RKO (cell line): ENCODE measurements around the gene SH2B2.
A peak's percentile ranks its signal among the peaks of the same experiment; 100 is the strongest.
"Not testable (repeated sequence)": the region's sequence is repeated elsewhere in the genome, so short reads cannot be mapped to it uniquely, and the experiment has no call there.

Experiments used
- DNase-seq: peaks from one replicate; pipeline ENCODE4 v3.0.0-alpha.2; 2016; ENCODE audit warnings: low spot score

SH2B2 gene

DNA sequence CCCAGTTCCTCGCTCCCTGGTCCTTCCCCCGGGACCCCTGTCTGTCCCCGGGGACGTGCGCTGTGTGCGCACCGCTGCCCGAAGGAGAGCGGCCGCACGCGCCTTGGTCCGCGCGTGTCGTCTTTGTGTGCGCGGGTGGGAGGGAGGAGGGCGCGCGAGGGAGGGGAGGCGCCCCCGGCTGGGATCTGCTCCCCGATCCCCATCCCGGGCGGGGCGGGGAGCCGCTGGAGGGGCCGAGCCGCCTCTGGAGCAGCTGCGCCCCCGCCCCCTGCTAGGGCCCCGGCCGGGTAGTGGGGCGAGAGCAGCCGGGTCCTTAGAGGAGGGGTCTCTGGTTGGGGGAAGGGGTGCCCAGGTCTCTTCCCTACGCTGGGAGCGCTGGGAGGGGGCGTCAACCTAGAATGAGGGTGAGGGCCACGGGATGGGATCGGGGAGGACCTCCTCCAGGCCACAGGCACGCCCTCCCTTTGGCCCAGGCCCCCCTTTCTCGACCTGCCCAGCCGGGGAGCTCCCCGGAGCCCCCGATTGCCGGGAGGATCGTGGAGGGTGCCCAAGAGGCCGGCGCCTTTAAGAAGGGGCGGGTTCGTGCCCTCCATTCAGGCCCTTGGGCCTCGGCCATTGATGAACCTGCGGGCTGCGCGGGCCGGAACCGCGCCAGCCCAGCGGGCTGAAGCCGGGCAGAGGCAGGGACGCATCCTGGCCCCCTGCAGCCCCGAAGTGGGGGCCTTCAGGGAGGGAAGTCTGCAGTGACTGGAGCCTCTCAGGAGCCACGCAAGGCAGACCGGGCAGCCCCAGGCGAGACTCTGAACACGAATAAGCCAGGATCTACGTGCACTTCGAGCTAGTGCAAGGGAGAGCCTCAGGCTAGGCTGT lies 678 bp downstream of the SH2B2 start:
- peak; percentile 75 for DNase-seq

DNA sequence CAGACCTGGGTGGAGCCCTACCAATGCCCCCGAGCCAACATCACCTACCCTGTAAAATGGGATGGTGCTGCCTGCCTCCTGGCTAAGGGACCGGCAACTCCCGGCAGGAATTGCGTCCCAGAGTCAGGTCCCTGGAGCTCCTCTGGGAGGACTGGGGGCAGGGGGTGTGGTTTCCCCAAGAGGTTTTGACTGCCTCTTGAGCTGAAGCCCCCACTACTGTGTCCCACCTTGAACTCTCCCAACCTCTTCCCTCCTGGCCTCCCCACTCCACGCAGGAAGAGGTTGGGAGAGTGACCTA lies 1.3 kb downstream of the SH2B2 start:
- peak; percentile 52 for DNase-seq

DNA sequence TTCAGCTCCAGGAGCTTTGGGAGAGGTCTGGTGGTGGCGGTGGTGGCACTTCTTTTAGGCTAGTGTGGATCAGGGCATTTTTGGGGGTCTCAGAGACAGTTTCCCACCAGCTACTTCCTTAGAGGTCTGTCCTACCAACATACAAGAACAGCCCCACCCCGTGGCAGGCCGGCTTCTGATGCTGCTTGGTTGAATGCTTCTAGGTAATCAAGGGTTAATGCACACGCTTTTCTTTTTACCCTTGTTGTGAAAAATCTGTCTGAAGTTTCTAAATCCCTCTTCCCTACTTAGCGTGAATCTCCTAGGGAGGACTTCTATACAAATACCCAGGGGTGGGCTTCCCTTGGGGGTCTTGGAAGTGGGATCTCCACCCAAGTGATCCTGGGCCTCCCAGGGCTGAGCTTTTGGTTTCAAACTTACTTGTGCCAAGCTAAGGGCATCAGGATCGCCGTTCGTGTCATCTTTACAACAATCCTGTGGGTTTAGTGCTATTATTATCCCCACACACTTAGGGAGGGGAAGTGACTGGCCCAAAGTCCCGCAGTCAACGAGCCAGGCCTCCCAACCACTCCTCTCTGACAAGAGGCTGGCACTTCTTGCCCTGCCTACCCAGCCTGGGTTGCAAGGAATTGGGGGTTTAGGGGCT lies 1.7 kb downstream of the SH2B2 start:
- peak; percentile 43 for DNase-seq

DNA sequence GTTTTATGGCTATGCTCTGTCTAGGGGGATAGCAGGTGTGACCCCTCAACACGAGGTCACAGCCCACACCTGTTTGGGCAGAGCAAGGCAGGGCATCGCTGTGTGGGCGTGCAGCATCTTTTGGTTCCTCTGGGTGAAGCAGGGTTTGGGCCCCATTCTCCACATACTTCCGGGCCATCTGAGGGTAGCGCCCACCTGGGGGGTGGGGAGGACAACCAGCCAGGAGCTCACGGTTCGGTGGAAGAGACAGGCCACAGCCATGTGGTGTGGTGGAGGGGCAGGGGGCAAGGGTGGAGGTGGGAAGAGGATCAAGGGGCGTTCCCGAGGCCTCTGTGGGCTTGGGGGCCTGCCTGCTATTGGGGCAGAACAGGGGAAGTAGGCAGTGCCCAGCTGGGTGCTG lies 2.4 kb downstream of the SH2B2 start:
- DNase-seq = no peak

DNA sequence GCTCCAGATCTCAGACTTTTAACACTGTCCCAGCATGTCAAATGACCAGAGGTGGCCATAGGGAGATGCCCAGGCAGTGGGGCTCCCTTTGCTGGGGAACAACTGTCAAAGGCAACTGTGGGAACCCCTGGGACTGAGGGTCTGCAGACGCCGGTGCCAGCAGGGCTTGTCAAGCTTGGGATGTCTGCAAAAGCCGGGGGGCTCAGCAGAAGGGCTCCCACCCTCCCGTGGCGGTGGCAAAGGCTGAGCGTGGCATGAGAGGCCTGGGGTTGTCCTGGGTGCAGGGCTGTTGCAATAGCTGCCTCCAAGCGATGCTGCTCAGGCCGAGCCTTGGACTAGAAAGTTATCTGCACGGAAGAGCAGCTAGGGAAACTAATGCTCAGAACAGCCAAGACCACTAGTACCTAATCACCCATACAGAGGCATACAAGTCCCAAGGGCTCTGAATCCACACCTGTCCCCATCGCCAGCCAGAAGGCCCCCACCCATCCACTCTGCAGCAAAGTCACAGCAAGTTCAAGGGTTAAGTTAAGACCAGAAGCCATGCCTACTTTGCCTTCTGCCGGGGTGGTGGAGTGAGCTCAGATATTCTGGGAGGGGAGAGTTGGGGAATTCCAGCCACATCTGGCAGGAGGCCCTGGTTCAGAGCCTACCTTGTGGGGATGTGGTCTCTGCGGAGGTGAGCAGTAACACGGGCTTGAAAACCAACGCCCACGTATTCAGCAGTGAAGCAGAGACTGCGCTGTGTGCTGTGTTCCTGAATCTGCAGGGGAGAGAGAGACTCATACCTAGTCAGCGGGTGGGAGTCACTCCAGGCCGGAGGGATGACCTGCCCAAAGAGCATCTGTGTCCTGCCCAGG lies 4.6 kb downstream of the SH2B2 start:
- no peak for DNase-seq

- no peak for DNase-seq
Measured at GRCh38 chr7:102291916-102292267, 5.2 kb downstream of the SH2B2 start.

GRCh38 chr7:102292813-102293798 lies 6.4 kb downstream of the SH2B2 start:
- DNase-seq = no peak

- no peak for DNase-seq
Measured at GRCh38 chr7:102294589-102294988, 7.9 kb downstream of the SH2B2 start.

- no peak for DNase-seq
Measured at GRCh38 chr7:102295346-102296178, 8.9 kb downstream of the SH2B2 start.

DNA sequence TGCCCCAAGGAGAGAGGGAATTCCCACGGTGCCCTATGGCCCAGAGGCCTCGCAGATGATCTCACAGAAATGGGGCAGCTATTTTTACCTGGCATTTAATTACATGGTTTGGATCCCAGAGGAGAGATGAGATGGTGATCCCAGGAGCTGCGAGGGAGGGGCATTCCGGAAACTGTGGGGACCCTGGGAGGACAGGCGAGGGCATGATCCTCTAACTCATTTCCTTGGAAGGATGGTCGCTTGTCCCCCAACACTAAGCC lies 9.4 kb downstream of the SH2B2 start:
- DNase-seq = no peak

DNA sequence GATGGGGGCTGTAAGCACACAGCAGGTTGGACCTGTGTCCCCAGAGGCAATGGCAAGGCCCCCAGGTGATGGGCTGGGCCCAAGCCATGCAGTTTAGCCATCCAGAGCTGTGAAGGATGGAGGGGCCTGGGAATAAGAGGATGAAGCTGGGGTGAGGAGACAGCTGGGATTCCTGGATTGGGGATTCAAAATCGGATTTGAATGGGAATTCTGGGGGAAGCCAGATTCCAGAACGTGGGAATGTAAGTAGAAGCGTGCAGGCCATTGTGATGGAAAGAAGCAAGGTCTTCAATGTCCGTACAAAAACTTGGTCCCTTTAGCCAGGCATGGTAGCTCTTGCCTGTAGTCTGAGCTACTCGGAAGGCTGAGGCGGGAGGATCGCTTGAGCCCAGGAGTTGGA lies 9.8 kb downstream of the SH2B2 start:
- DNase-seq = no peak

- no peak for DNase-seq
Measured at GRCh38 chr7:102297487-102298218, 11.0 kb downstream of the SH2B2 start.

DNA sequence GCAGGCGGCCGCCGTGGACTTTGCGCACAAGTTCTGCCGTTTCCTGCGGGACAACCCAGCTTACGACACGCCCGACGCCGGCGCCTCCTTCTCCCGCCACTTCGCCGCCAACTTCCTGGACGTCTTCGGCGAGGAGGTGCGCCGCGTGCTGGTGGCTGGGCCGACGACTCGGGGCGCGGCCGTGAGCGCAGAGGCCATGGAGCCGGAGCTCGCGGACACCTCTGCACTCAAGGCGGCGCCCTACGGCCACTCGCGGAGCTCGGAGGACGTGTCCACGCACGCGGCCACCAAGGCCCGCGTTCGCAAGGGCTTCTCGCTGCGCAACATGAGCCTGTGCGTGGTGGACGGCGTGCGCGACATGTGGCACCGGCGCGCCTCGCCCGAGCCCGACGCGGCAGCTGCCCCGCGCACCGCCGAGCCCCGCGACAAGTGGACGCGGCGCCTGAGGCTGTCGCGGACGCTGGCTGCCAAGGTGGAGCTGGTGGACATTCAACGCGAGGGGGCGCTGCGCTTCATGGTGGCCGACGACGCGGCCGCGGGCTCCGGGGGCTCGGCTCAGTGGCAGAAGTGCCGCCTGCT lies 14.1 kb downstream of the SH2B2 start:
- no peak for DNase-seq

GRCh38 chr7:102301367-102301766 lies 14.7 kb downstream of the SH2B2 start:
- not testable (repeated sequence) for DNase-seq

GRCh38 chr7:102302025-102302424 lies 15.4 kb downstream of the SH2B2 start:
- no peak for DNase-seq

GRCh38 chr7:102303669-102304422 lies 17.2 kb downstream of the SH2B2 start:
- no peak for DNase-seq

- DNase-seq = no peak
Measured at GRCh38 chr7:102304668-102305067, 18.0 kb downstream of the SH2B2 start.

GRCh38 chr7:102305414-102306268 lies 19.0 kb downstream of the SH2B2 start:
- no peak for DNase-seq
